Astrocyte (in vitro differentiated cells and primary cell): Measurements from ENCODE around the gene ZDHHC14. TPM values are rescaled to one million over a fixed set of nuclear protein-coding genes. Genes with fewer than 3 reads are reported as not detected.
A peak's percentile ranks its signal among the peaks of the same experiment; 100 is the strongest.

Experiments
- DNase-seq: peaks from one replicate; pipeline ENCODE4 v3.0.0-alpha.2; 2010; ENCODE audit warnings: low read depth
- FAIRE-seq: peaks from 2 replicates; lab custom pipeline; 2011; peaks lifted over from hg19 to GRCh38; lab: Jason Lieb, UNC
- H2AFZ ChIP-seq: 2 replicates; pipeline ENCODE4 v1.6.0; 2012; ENCODE audit warnings: low read depth, low read length, inconsistent platforms
- H3K27ac ChIP-seq: 2 replicates; pipeline ENCODE4 v1.5.1; 2011; ENCODE audit warnings: low read depth, low read length, inconsistent platforms
- H3K27me3 ChIP-seq: 2 replicates; pipeline ENCODE4 v1.6.0; 2011; ENCODE audit warnings: low read length, inconsistent platforms; ENCODE audit not compliant: insufficient read depth
- H3K36me3 ChIP-seq: 2 replicates; pipeline ENCODE4 v1.5.1; 2011; ENCODE audit warnings: low read length, inconsistent platforms; ENCODE audit not compliant: insufficient read depth
- H3K4me1 ChIP-seq: 2 replicates; pipeline ENCODE4 v1.5.1; 2011; ENCODE audit warnings: low read length, inconsistent platforms; ENCODE audit not compliant: insufficient read depth
- H3K4me2 ChIP-seq: 2 replicates; pipeline ENCODE4 v1.6.0; 2012; ENCODE audit warnings: low read length, inconsistent platforms
- H3K4me3 ChIP-seq: 2 replicates; pipeline ENCODE4 v1.5.1; 2011; ENCODE audit warnings: low read depth, mild to moderate bottlenecking, low read length, inconsistent platforms; ENCODE audit not compliant: insufficient read depth
- H3K79me2 ChIP-seq: 2 replicates; pipeline ENCODE4 v1.6.0; 2012; ENCODE audit warnings: mild to moderate bottlenecking, low read length, inconsistent platforms; ENCODE audit not compliant: insufficient read depth
- H3K9ac ChIP-seq: 2 replicates; pipeline ENCODE4 v1.6.0; 2012; ENCODE audit warnings: mild to moderate bottlenecking, low read length, inconsistent platforms
- H3K9me3 ChIP-seq: 2 replicates; pipeline ENCODE4 v1.5.1; 2012; ENCODE audit warnings: low read depth, mild to moderate bottlenecking, low read length, inconsistent platforms; ENCODE audit not compliant: insufficient read depth
- H4K20me1 ChIP-seq: 2 replicates; pipeline ENCODE4 v1.6.0; 2012; ENCODE audit warnings: low read length, inconsistent platforms; ENCODE audit not compliant: insufficient read depth
- H3K27ac Mint-ChIP-seq: one replicate; pipeline ENCODE4 v1.8.0; 2021; ENCODE audit warnings: mild to moderate bottlenecking, mixed read lengths; ENCODE audit not compliant: unreplicated experiment
- H3K27me3 Mint-ChIP-seq: one replicate; pipeline ENCODE4 v1.8.0; 2021; ENCODE audit warnings: low read depth, mixed read lengths; ENCODE audit not compliant: unreplicated experiment
- H3K36me3 Mint-ChIP-seq: one replicate; pipeline ENCODE4 v1.8.0; 2021; ENCODE audit warnings: low read depth, mixed read lengths; ENCODE audit not compliant: unreplicated experiment
- H3K4me1 Mint-ChIP-seq: one replicate; pipeline ENCODE4 v1.8.0; 2021; ENCODE audit warnings: low read depth, mixed read lengths; ENCODE audit not compliant: unreplicated experiment
- H3K4me3 Mint-ChIP-seq: one replicate; pipeline ENCODE4 v1.8.0; 2021; ENCODE audit warnings: mild to moderate bottlenecking, moderate library complexity, mixed read lengths; ENCODE audit not compliant: unreplicated experiment
- H3K9me3 Mint-ChIP-seq: one replicate; pipeline ENCODE4 v1.8.0; 2021; ENCODE audit warnings: mild to moderate bottlenecking, mixed read lengths; ENCODE audit not compliant: unreplicated experiment
- EZH2 ChIP-seq: IDR thresholded peaks from 2 replicates; pipeline ENCODE4 v1.6.1; 2012; ENCODE audit warnings: mild to moderate bottlenecking, low read length, inconsistent platforms; ENCODE audit not compliant: insufficient read depth
- total RNA-seq: library from RNA; stranded (reverse); gene quantifications from 2 replicates; pipeline ENCODE4 v1.2.1, GENCODE V29; 2021
- TF ChIP-seq, protein P1 (sequence below): IDR thresholded peaks from 2 replicates; pipeline ENCODE4 v1.5.1; 2011; ENCODE audit warnings: low read depth, mild to moderate bottlenecking, inconsistent platforms, low read length, moderate library complexity; ENCODE audit not compliant: insufficient read depth

ZDHHC14 gene
- total RNA-seq, 1 donor from 2014 or later: 7.2 TPM

DNA sequence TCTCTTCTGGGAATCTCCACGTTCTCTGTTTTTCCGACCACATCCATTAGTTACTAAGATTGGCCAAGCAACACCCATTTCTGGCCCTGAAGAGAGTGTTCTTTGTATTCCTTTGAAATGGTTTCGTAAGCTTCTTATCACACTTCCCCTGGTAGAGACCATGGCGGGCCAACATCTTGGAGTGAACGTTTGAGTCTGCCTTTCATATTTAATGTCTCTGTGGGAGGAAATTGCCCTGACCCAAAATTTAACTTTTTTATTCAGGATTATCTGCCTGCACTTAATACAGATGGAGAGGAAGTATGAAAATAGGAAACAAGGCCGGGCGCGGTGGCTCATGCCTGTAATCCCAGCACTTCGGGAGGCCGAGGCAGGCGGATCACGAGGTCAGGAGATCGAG lies 265.0 kb downstream of the ZDHHC14 start:
- H3K9me3 Mint-ChIP-seq: peaks cover 3% of the 10 kb centered on the region
- H3K27me3 ChIP-seq: no peaks in the 10 kb centered on the region
- H3K9ac ChIP-seq: no peak overlapping the region
- H3K4me3 Mint-ChIP-seq: no peak overlapping the region
- H2AFZ ChIP-seq: no peak overlapping the region
- peaks cover 10% of the 10 kb centered on the region for H3K36me3 Mint-ChIP-seq
- FAIRE-seq (no peak), DNase-seq (no peak)
- TF ChIP-seq, protein P1, sequence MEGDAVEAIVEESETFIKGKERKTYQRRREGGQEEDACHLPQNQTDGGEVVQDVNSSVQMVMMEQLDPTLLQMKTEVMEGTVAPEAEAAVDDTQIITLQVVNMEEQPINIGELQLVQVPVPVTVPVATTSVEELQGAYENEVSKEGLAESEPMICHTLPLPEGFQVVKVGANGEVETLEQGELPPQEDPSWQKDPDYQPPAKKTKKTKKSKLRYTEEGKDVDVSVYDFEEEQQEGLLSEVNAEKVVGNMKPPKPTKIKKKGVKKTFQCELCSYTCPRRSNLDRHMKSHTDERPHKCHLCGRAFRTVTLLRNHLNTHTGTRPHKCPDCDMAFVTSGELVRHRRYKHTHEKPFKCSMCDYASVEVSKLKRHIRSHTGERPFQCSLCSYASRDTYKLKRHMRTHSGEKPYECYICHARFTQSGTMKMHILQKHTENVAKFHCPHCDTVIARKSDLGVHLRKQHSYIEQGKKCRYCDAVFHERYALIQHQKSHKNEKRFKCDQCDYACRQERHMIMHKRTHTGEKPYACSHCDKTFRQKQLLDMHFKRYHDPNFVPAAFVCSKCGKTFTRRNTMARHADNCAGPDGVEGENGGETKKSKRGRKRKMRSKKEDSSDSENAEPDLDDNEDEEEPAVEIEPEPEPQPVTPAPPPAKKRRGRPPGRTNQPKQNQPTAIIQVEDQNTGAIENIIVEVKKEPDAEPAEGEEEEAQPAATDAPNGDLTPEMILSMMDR: no peak
- no peaks in the 10 kb centered on the region for H3K9me3 ChIP-seq
- H3K27ac Mint-ChIP-seq: no peak overlapping the region
- H3K79me2 ChIP-seq: no peaks in the 10 kb centered on the region
- no peaks in the 10 kb centered on the region for H3K4me1 ChIP-seq
- no peaks in the 10 kb centered on the region for H4K20me1 ChIP-seq
- H3K4me2 ChIP-seq: no peak overlapping the region
- peaks cover 9% of the 10 kb centered on the region for H3K4me1 Mint-ChIP-seq
- H3K4me3 ChIP-seq: no peak overlapping the region
- H3K27ac ChIP-seq: no peak overlapping the region
- H3K27me3 Mint-ChIP-seq: peaks cover 11% of the 10 kb centered on the region
- H3K36me3 ChIP-seq: no peaks in the 10 kb centered on the region

DNA sequence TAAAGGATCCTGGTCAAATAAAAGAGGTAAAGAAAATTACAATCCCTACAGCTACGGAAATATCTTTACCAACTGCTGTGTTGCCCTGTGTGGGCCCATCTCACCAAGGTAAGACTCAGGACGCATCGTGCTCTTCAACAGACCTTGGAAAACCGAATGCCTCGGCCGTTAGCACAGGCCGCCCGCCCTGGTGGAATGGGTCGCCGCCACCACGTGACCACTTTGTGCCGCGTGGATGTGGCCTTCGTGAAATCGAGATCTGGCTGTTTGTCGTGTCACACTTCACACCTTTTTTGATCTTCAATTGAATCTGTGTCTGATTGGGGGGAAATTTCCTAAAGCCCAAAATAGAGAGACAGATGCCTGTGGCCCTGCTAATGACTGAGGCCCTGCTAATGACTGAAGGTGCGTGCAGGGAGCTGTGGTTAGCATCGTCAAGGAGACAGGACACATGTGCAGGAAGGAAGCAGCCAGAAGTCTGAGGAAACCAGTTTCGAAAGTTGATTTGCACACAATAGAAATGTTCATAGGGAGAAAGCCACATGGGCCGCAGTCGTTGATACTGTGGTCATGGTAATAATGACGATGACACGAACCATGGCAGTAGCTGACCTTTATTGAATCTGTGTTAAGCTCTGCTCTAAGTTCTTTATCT lies 266.4 kb downstream of the ZDHHC14 start:
- no peak overlapping the region for H3K27ac Mint-ChIP-seq
- DNase-seq (no peak), FAIRE-seq (no peak)
- Histone ChIP-seq H3K9me3 (no peaks in the 10 kb centered on the region), H3K4me2 (no peak overlapping the region), H3K4me3 (no peak overlapping the region), H2AFZ (no peak overlapping the region), H3K36me3 (no peaks in the 10 kb centered on the region), H3K27ac (no peak overlapping the region), H3K9ac (no peak overlapping the region), H3K79me2 (no peaks in the 10 kb centered on the region), H3K27me3 (no peaks in the 10 kb centered on the region), H3K4me1 (no peaks in the 10 kb centered on the region), H4K20me1 (no peaks in the 10 kb centered on the region)
- TF ChIP-seq, protein P1: no peak
- no peak for TF ChIP-seq EZH2
- H3K4me1 Mint-ChIP-seq: peaks cover 9% of the 10 kb centered on the region
- peaks cover 3% of the 10 kb centered on the region for H3K9me3 Mint-ChIP-seq
- peaks cover 21% of the 10 kb centered on the region for H3K27me3 Mint-ChIP-seq
- no peak overlapping the region for H3K4me3 Mint-ChIP-seq
- peaks cover 10% of the 10 kb centered on the region for H3K36me3 Mint-ChIP-seq

DNA sequence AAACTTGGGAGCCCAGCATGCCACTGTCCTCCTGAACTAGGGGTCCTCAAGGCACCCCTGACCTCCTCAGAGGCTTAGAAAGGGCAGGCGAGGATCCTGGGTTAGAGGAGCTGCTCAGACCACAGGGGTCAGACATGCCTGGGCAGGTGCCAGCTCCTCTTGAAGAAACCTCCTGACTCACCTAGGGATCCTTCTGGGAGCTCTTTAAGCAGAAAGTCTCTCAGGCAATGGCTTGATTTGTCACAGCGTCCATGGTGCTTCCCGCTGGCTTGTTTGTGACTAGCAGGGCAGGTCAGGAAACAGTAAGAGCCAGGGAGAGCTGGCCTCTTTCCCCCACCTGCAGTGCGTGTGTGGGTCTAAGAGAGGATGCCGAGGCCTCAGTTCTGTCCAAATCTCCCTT lies 267.6 kb downstream of the ZDHHC14 start:
- no peaks in the 10 kb centered on the region for H3K4me1 ChIP-seq
- Mint-ChIP-seq H3K9me3 (peaks cover 3% of the 10 kb centered on the region), H3K27ac (peak overlapping the region; percentile 8), H3K36me3 (peaks cover 10% of the 10 kb centered on the region), H3K27me3 (peaks cover 27% of the 10 kb centered on the region), H3K4me1 (peaks cover 9% of the 10 kb centered on the region), H3K4me3 (no peak overlapping the region)
- DNase-seq (peak; percentile 29), FAIRE-seq (no peak)
- no peaks in the 10 kb centered on the region for H4K20me1 ChIP-seq
- no peak overlapping the region for H2AFZ ChIP-seq
- H3K4me2 ChIP-seq: no peak overlapping the region
- TF ChIP-seq, protein P1: no peak
- TF ChIP-seq EZH2: no peak
- no peak overlapping the region for H3K27ac ChIP-seq
- H3K27me3 ChIP-seq: no peaks in the 10 kb centered on the region
- H3K36me3 ChIP-seq: no peaks in the 10 kb centered on the region
- H3K79me2 ChIP-seq: no peaks in the 10 kb centered on the region
- H3K9ac ChIP-seq: no peak overlapping the region
- H3K9me3 ChIP-seq: no peaks in the 10 kb centered on the region
- no peak overlapping the region for H3K4me3 ChIP-seq
